Spleen (tissue), 11 donors: Measurements from ENCODE around the gene ZNF236. TPM values are rescaled to one million over a fixed set of nuclear protein-coding genes. Genes with fewer than 3 reads are reported as not detected.

Experiments used
- DNase-seq: peaks from one replicate; pipeline ENCODE4 v3.0.0-alpha.2; 2020
- H3K27ac ChIP-seq, 8 donors: fragments of 200-600 bp; sonication (generic) in 7 of 8; 1 replicate in 4 of 8; 2 replicates in 4 of 8; pipeline versions ENCODE4 v1.5.0 to v1.8.0; 2016 to 2021; ENCODE audit warnings: inconsistent platforms in 4 of 8, mild to moderate bottlenecking in 4 of 8, moderate library complexity in 1 of 8
- H3K27me3 ChIP-seq, 7 donors: fragments of 200-600 bp; sonication (generic) in 6 of 7; replicated peaks in 1 of 7; 1 replicate in 4 of 7; 2 replicates in 3 of 7; pipeline versions ENCODE4 v1.5.0 to v1.8.0; 2016 to 2021; ENCODE audit warnings: inconsistent platforms in 3 of 7, mild to moderate bottlenecking in 1 of 7
- H3K36me3 ChIP-seq, 6 donors: fragments of 200-600 bp; sonication (generic) in 5 of 6; 1 replicate in 4 of 6; 2 replicates in 2 of 6; pipeline versions ENCODE4 v1.5.0 to v1.8.0; 2016 to 2021; ENCODE audit warnings: inconsistent platforms in 2 of 6
- H3K4me1 ChIP-seq, 6 donors: fragments of 200-600 bp; sonication (generic) in 5 of 6; 1 replicate in 3 of 6; 2 replicates in 3 of 6; pipeline versions ENCODE4 v1.5.0 to v1.8.0; 2016 to 2021; ENCODE audit warnings: inconsistent platforms in 3 of 6
- H3K4me3 ChIP-seq, 8 donors: fragments of 200-600 bp; sonication (generic) in 7 of 8; 1 replicate in 4 of 8; 2 replicates in 4 of 8; pipeline versions ENCODE4 v1.5.0 to v1.8.0; 2016 to 2021; ENCODE audit warnings: inconsistent platforms in 4 of 8, mild to moderate bottlenecking in 4 of 8, moderate library complexity in 2 of 8
- H3K9me3 ChIP-seq, 8 donors: fragments of 200-600 bp; sonication (generic) in 7 of 8; 1 replicate in 4 of 8; 2 replicates in 4 of 8; pipeline versions ENCODE4 v1.5.0 to v1.8.0; 2016 to 2021; ENCODE audit warnings: inconsistent platforms in 4 of 8
- CTCF ChIP-seq, 11 experiments: fragments of 200-600 bp in 7 of 11; fragments of 450-650 bp in 4 of 11; sonication (generic) in 4 of 11; IDR thresholded peaks in 8 of 11; conservative IDR thresholded peaks in 3 of 11; 1 replicate in 7 of 11; 2 replicates in 4 of 11; pipeline versions ENCODE4 v1.4.0 to v1.8.0; 2016 to 2021; ENCODE audit warnings: antibody characterized with exemption in 11 of 11, inconsistent platforms in 4 of 11, mild to moderate bottlenecking in 1 of 11
- POLR2A ChIP-seq, 3 donors: fragments of 450-650 bp; IDR thresholded peaks; one replicate each; pipeline ENCODE4 v1.5.1; 2017; ENCODE audit warnings: antibody characterized with exemption in 3 of 3, mild to moderate bottlenecking in 1 of 3
- POLR2AphosphoS5 ChIP-seq, 3 donors: sonication (generic); formaldehyde crosslinking; IDR thresholded peaks; one replicate each; pipeline ENCODE4 v1.5.1; 2017; ENCODE audit warnings: antibody characterized with exemption in 3 of 3
- WGBS, 5 donors: extraction: QIAGEN DNeasy Blood & Tissue Kit in 3 of 5; methylation state at CpG; one replicate each; pipeline versions ENCODE4 v1.1.5 to v1.1.7; 2013 to 2018; 5-methylcytosine and 5-hydroxymethylcytosine counted together
- intact Hi-C: fragments of 100-400 bp; cut with DNase I; formaldehyde crosslinking; loops from one replicate; pipeline ENCODE4 v1.15.0; 2023; ENCODE audit warnings: low total_unique reads
- polyA plus RNA-seq, 3 donors: library from polyadenylated mRNA; stranded (reverse); fragments of 200-250 nt; gene quantifications; one replicate each; pipeline ENCODE4 v1.2.1, GENCODE V29; 2013
- total RNA-seq, 7 donors: library from RNA; depleted of rRNA in 3 of 7; stranded (reverse); fragments of >200 nt in 3 of 7; fragmentation: NEBNext Ultra II Directional in 4 of 7; extraction: Animal tissue kit (Norgen Biotek cat#: 25700) in 4 of 7; gene quantifications; one replicate each; pipeline versions ENCODE4 v1.1.0 to v1.2.1, GENCODE V29; 2016 to 2021
- donor health status: healthy with polysubstance abuse.
- donor health status: DM: no; HTN: no; CAD: no; lungs with moderate emphysema.
- donor health status: DM: no; HTN: no; CAD: no.
- donor health status: Bipolar disorder and iron deficiency.
- donor health status: healthy.
- donor health status: DM: no; HTN: no; CAD: no.
- donor health status: DM: yes; HTN: yes; CAD: no.

Gene ZNF236
- total and polyA plus RNA-seq, 10 donors = 1.5 to 25.4 (median 19.9) TPM

- Histone ChIP-seq H3K36me3 (no peaks in the 10 kb centered on the region), H3K4me1 (no peaks in the 10 kb centered on the region), H3K4me3 (no peak overlapping the region), H3K27ac (no peak overlapping the region), H3K27me3 (peaks cover 0 to 35% (median 0%) of the 10 kb centered on the region in 7 donors), H3K9me3 (peaks cover 0 to 9% (median 3%) of the 10 kb centered on the region in 8 donors)
- intact Hi-C loops = no loop called here
- TF ChIP-seq POLR2A (IDR thresholded peaks at IDR 0.05) (no peak), POLR2AphosphoS5 (IDR thresholded peaks at IDR 0.05) (no peak), CTCF (IDR thresholded peaks at IDR 0.05 in 8 of 11, conservative IDR thresholded peaks at IDR 0.05 in 3 of 11) (no peak)
- DNase-seq = no peak
- WGBS, 5 donors = 86 to 97% (median 91%) methylated on average over 6 of the region's 6 CpGs
These were observed 36.5 kb upstream of the ZNF236 start for GRCh38 chr18:76785872-76786271.

GRCh38 chr18:76788571-76789317 lies 33.6 kb upstream of the ZNF236 start:
- Histone ChIP-seq H3K27ac (no peak overlapping the region), H3K4me1 (no peaks in the 10 kb centered on the region), H3K9me3 (peaks cover 0 to 21% (median 16%) of the 10 kb centered on the region in 8 donors), H3K27me3 (peaks cover 0 to 32% (median 0%) of the 10 kb centered on the region in 7 donors), H3K36me3 (no peaks in the 10 kb centered on the region), H3K4me3 (no peak overlapping the region)
- intact Hi-C loops = no loop called here
- 91 to 94% (median 93%) methylated on average over 17 to 36 of the region's 36 CpGs for WGBS, 5 donors
- TF ChIP-seq CTCF (IDR thresholded peaks at IDR 0.05 in 8 of 11, conservative IDR thresholded peaks at IDR 0.05 in 3 of 11) (no peak), POLR2AphosphoS5 (IDR thresholded peaks at IDR 0.05) (no peak), POLR2A (IDR thresholded peaks at IDR 0.05) (no peak)
- no peak for DNase-seq

GRCh38 chr18:76791106-76791505 lies 31.3 kb upstream of the ZNF236 start:
- Histone ChIP-seq H3K4me3 (no peak overlapping the region), H3K36me3 (no peaks in the 10 kb centered on the region), H3K27ac (no peak overlapping the region), H3K4me1 (no peaks in the 10 kb centered on the region), H3K27me3 (peaks cover 0 to 26% (median 0%) of the 10 kb centered on the region in 7 donors), H3K9me3 (peaks cover 0 to 21% (median 16%) of the 10 kb centered on the region in 8 donors)
- no peak for DNase-seq
- intact Hi-C loops = no loop called here
- TF ChIP-seq POLR2A (IDR thresholded peaks at IDR 0.05) (no peak), POLR2AphosphoS5 (IDR thresholded peaks at IDR 0.05) (no peak), CTCF (IDR thresholded peaks at IDR 0.05 in 8 of 11, conservative IDR thresholded peaks at IDR 0.05 in 3 of 11) (no peak)
- WGBS, 5 donors = 88 to 95% (median 90%) methylated on average over 12 of the region's 12 CpGs

GRCh38 chr18:76791642-76792041 lies 30.7 kb upstream of the ZNF236 start:
- peaks cover 0 to 21% (median 0%) of the 10 kb centered on the region in 7 donors for H3K27me3 ChIP-seq
- H3K9me3 ChIP-seq = peaks cover 0 to 21% (median 16%) of the 10 kb centered on the region in 8 donors
- H3K27ac ChIP-seq = no peak overlapping the region
- H3K36me3 ChIP-seq = no peaks in the 10 kb centered on the region
- H3K4me1 ChIP-seq = no peaks in the 10 kb centered on the region
- WGBS, 5 donors = 77 to 88% (median 86%) methylated on average over 5 of the region's 5 CpGs
- TF ChIP-seq POLR2A (IDR thresholded peaks at IDR 0.05) = no peak
- no peak for TF ChIP-seq POLR2AphosphoS5 (IDR thresholded peaks at IDR 0.05)
- TF ChIP-seq CTCF (IDR thresholded peaks at IDR 0.05 in 8 of 11, conservative IDR thresholded peaks at IDR 0.05 in 3 of 11) = no peak
- DNase-seq = no peak
- intact Hi-C loops = no loop called here
- H3K4me3 ChIP-seq = no peak overlapping the region
